NCI-H2029 (cell line): Measurements from ENCODE around the gene SKOR1.

Experiments used
- DNase-seq: peaks from one replicate; lab custom pipeline; 2025; lab: John Stamatoyannopoulos, UW

Gene SKOR1, protein sequence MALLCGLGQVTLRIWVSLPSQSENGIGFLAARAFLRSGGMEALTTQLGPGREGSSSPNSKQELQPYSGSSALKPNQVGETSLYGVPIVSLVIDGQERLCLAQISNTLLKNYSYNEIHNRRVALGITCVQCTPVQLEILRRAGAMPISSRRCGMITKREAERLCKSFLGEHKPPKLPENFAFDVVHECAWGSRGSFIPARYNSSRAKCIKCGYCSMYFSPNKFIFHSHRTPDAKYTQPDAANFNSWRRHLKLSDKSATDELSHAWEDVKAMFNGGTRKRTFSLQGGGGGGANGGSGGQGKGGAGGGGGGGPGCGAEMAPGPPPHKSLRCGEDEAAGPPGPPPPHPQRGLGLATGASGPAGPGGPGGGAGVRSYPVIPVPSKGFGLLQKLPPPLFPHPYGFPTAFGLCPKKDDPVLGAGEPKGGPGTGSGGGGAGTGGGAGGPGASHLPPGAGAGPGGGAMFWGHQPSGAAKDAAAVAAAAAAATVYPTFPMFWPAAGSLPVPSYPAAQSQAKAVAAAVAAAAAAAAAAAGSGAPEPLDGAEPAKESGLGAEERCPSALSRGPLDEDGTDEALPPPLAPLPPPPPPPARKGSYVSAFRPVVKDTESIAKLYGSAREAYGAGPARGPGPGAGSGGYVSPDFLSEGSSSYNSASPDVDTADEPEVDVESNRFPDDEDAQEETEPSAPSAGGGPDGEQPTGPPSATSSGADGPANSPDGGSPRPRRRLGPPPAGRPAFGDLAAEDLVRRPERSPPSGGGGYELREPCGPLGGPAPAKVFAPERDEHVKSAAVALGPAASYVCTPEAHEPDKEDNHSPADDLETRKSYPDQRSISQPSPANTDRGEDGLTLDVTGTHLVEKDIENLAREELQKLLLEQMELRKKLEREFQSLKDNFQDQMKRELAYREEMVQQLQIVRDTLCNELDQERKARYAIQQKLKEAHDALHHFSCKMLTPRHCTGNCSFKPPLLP

DNA sequence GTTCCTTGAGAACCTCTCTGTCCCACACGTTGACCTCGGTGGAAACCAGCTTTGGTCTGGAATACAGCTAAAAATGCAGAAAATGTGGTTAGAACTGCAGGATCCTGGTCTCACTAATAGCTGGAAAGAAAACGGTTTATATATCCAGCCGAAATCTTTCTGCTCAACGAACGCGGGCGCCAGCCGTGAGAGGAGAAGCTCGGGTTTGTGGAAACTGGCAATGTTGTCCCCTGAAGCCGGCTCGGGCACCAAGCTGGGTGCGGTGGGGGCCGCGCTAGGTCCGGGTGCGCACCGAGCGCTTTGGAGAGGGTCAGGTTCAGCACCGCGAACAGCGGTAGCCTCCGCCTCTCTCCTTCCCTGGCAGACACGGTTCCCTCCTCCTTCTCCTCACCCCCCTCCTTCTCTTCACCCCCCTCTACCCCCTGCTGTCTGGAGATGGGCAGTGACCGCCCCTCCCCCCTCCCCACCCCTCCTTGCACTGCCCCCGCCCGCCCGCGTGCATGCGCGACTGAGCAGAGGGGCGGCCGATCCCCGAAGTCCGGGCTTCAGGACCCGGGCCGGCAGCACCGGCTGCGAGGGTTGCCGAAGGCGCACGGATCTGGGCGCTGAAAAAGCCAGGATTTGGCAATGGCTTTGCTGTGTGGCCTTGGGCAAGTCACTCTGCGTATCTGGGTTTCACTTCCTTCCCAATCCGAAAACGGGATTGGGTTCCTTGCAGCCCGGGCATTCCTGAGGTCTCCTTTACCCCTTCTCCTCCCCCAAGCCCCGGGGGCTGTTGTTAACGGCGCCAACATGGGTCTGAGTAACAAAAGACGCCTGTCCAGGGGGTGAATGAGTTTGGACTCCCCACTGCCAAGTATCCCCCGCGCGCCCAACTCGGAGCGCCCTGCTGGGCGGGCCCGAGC, at the start of gene SKOR1:
TSS of gene SKOR1 (plus strand) at position 534 of the 905 bp plus-strand sequence. CDS start at position 628, 94 bp downstream.
- DNase-seq: no peak

DNA sequence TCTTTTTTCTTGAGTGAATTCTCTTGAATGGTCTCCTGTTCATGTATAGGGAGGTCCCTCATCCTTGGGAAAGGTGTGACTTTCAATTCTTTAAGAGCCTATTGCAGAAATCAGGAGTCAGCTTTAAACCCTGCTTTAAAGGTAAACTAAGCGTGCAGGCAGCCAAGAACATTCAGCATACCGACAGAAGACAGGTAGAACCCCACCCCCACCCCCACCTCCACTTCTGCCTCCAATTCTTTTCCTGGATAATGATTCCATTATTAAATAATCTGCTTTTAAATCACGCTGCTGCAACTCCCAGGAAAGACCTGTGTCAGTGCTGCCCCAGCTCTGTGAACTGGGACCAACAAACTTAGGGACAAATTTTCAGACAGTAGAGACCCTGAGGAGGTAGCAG, 49.3 kb upstream of the SKOR1 start:
- DNase-seq: no peak

DNA sequence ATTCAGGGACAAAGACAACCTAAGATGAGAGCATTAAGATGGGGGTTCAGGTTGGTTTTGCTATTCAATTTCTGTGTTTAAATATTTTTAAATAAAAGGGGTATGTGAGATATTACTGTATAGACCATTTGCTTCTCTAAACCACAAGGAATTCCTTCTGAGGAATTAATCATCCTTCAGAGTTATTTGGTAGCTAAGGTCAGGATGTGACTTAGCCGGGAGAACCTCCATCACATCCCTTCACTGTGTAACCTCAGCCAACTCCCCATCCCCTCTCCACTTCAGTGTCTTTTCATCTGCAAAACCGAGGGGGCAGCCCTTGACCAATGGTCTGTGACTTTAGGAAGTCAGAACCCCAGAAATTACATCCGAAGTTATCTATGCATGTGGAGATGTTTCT, 48.7 kb upstream of the SKOR1 start:
- no peak for DNase-seq

DNA sequence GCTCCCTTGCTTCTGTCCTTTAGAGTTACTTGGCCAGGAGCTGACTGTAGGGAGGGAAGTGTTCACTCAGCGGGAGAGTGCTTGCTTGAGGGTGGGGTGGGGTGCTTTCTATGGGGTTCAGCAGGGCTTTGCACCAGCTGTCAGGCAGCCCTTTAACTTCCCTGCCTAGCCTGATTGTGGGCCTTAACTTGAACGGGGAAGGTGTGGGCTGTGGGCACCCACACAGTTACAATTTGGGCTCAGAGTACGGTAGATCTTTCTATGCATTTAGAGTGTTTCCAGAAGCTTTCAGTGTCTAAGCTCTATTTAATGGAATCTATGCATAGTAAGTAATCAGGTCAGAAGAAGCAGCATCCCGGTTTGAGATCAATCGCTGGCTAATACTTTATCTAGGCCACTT, 48.2 kb upstream of the SKOR1 start:
- no peak for DNase-seq

DNA sequence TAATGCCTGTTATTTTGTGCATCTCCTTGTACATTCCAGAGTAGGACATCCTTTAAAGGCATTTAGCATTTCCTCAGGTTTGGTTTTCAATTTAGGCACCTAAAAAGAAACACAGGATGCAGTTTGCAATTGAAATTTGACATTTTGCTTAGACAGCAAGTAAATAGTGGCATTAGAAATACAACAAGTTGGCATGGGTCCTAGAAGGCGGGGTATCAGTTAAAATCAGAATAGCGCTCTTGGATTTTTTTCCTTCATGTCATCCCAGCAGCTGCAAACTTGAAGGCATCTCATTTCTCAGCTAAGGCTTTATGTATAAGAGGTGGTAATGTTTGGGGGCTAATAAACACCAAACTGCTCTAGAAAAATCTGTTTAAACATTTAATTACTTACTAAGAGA, 47.5 kb upstream of the SKOR1 start:
- DNase-seq: no peak

DNA sequence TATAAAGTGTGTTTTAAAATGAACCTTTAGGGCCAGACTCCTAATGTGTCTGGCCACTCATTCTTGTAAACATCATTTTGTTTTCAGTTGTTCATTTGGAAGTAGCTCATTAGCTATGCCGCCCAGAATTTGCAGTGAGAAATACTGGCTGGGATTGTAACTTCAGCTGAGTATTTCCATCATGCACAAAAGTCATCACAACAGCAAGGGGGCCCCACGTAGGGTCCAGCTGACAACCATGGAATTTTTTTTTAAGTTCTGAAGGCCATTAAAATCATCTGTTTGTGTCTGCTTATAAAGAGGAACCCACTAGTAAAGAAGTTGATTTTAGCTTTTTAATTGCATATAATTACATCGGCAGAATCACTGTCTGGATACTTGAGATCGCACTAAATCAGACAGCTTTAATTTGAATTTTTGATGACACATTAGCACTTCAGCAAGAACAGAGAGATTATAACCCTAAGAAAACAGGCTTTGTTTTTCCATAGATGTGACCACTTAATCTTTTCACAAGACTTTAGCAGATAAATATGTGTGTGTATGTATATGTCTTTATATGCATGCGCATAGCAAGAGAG, 46.3 kb upstream of the SKOR1 start:
- DNase-seq: no peak

DNA sequence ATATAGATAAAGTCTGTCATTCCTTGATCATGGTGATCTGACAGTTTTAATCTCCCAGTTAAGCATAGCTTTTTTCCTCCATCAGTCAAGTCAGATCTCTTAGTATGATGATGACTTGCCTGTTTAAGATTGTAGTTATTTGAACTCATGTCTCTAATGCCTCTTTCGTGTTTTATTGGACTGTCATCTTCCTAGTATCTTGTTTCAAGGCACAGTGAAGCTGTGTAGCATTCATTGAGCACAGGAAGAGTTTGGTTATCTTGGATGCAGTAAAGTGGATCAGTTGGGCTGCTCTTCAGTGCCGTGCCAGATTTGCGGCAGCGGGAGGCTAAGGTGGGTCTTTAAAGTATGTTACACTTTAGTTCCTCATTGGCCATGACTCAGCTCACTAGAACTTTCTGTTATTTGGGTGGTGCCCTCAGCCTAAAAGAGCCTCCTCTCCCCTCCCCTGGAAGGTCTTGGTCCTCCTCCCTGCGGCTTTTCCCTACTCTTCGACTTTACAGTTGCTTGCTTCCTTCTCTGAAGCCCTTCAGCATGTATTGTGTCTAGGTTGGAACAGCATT, 45.7 kb upstream of the SKOR1 start:
- DNase-seq: no peak

DNA sequence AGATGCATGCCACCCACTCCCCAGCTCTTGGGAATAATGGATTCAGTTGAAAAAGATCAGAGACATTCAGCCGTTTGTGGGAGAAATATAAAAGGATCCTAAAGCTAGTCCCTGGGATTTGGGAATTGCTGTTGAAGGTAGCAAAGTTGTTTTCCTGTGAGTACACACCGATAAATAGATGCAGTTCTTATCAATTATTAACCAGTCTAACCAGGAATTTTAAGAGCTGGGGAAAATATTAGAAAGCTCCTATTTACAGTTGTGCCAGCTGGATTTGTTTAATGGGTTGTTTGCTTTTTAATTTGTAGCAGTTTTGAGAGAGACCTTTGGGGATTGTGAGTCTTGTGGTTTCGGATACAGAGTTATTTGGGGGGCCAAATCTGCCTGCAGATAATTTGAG, 44.2 kb upstream of the SKOR1 start:
- no peak for DNase-seq

DNA sequence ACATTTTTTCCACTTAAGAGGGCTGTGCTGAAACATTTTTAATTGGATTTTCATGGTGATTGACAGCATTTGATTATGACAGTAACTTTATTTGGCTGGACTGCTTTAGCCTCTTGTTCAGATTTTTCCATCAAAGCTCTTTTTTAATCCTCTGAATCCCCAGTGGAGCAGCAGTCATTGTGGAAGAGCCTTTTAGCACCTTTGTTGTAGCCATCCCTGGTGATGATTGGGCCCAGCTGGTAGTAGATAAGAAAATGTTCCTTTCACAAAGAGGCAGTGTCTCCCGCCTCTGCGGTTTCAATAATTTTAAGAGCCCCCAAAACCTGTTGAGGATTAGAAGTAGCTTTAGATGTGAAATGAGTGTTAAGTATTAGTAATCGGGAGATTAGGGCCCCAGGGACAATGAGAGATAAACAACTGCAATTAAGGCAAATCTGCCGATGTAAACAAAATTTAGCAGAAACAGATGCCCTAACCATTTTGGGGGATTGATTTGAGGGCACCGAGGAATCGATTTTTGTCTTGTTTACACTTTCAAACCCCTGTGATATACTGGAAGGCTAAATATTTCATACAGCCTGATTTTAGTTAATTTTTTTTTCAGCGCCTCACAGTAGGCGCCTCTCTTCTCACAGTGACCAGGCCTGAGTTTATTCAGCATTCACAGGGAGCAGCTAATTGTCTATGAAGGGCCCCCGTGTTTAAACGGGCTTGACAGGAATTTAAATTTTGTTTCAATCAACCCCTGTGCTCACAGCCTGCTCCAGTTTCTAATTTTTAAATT, 43.2 kb upstream of the SKOR1 start:
- no peak for DNase-seq

DNA sequence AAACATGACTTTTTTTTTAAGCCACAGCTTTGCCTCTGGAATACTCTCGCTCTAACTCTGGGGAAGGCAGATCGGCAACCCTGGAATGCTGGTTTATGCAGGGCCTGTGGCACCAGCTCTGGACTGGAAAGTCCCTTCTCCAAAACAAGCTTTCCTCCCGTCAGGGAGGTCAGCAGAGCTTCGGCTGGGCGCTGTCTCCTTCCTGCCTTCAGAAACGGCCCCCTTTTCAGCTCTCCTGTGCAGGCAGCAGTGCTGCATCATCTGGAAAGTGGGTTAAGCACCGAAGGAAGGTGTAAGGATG, 42.7 kb upstream of the SKOR1 start:
- DNase-seq: no peak

DNA sequence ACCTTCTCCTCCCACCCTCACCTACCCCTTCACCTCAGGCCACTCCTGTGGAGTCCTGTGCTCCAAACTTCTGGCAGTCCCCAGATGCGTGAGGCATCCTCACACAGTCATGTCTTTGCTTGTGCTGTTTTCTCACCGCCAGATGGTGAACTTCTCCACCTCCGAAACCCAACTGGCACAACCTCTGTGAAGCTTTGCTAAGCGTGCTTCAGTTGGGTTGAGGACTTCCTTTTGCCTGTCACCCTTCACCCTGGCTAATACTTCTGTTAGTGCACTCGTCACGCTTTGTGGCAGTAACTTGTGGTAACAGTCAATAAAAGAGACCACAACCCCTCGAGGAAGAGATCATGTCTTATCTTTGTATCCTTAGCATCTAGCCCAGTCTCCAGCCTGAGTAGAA, 42.0 kb upstream of the SKOR1 start:
- no peak for DNase-seq

DNA sequence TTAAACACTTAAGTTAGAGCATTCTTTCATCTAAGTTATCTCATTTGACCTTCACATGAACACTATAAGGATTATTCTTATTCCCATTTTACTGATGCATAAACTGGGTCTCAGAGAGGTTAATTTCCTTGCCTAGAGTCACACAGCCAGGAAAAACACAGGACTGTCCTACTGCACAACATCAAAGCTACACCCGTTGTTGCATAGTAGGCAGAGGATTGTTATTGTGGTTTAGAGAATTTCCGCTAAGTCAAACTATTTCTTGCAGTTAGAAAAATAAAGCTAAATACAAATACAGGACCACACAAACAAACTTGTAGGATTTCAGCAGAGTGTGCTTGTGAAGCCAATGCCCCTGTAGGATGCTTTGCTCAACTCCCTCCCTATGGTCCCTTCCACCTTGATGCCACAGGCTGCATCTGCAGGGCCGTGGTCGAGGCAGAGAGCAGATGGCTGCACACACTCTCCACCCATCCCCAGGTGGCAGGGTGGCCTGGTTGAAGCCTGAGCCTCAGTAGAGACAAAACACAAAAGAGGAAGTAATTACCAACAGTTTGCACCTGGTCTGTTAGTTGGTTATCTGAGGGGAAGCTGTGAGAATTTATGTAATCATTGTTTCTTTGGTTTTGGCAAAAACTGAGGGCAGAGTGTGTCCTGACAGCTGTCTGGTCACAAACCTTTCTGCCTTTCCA, 41.1 kb upstream of the SKOR1 start:
- DNase-seq: no peak

DNA sequence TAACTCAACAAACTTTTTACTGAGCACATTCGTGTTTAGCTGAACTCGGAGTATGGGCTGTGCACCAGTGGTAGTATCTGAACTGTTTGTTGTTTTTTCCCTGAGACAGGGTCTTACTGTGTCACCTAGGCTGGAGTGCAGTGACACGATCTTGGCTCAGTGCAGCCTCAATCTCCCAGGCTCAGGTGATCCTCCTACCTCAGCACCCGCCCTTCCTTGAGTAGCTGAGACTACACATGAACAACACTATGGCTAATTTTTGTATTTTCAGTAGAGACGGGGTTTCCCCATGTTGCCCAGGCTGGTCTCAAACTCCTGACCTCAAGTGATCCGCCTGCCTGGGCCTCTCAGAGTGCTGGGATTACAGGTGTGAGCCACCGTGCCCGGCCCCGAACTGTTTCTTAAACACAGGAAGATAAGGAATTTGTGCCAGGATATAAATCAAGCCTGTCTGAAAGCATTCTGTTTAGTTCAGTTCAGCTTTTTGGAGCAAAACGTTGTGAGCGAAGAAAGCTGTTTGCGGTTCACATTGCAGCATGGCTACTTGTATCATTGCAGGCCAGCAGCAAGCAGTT, 40.4 kb upstream of the SKOR1 start:
- no peak for DNase-seq

DNA sequence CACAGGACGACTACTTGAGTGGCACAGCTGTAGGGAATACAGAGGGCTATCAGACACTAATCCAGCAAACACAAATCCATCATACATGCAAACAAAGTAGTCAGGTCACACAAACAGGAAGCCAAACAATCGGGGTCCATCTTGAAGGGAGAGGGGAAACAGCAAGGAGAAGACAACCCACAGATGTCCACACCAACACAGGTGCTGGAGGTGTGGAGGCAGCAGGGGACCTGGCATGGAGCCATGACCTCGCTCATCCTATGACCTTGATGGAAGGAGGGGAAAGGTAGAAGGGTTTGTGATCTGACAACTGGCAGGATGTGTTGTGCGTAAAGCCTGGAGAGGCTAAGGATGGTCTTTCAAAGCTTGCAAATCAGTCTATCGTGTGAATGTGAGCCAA, 39.9 kb upstream of the SKOR1 start:
- DNase-seq: no peak

DNA sequence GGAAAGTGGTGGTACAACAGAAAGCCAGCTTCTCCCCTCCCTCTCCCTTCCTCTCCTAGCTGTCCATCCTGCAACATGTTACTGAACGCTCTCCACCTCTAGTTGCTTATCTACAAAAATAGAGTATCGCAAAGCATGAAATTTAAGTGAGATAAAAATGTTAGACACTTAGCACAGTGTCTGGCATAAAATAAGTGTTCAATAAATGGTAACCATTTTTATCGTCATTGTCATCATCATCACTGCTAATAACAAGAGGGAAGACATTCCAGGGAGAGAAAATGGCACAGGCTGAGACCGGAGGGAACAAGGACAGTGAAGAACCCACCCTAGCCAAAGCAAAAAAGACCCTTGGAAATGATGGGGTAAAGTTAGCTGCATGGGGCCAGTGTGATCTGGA, 38.7 kb upstream of the SKOR1 start:
- DNase-seq: no peak

DNA sequence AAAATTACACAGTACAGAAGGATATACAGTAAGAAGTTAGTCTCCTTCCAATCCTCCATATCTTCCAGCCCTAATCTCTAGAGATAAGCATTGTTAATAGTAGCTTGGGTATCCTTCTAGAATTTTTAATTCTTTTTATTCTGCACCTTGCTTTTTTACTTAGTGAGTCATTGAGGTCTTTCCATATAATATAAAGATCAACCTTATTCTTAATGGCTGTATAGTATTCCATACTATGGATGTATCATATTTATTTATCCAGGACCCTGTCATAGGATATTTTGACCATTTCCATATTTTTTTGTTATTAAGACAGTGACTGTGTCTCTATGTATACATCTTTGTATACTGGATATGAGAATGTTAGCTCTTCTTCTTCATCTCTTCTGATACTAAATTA, 36.3 kb upstream of the SKOR1 start:
- DNase-seq: no peak

DNA sequence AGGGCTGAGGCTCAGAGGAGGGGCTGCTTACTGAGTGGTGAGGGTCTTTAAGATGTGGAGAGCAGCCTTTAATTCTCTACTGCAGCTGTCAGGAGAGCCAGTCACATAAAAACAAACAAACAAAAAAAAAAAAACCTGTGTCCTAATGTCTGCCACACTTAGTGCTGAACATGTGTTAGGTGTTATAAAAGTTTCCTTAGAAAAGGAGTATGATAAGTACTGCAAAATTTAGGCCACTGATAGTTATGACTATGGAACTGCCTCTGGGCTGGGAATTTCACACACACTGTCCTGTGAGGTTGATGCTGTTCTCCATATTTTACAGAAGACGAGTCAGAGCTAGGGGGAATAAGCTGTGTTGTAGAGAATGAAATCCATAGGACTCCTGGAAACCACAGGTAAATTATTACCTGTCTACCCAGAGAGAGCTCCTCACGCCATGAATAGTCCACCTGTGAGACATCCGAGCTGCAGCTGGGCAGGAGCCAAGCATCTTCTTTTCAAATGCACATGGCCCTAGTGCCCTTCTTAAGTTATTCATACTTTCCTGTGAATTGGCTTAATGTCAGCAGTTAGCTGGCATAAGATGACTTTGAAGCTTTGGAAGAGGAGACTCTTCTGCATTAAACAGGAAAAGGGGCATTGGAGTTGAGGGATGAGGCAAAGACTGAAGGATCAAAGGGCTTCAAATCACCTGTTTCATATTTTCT, 34.5 kb upstream of the SKOR1 start:
- no peak for DNase-seq

DNA sequence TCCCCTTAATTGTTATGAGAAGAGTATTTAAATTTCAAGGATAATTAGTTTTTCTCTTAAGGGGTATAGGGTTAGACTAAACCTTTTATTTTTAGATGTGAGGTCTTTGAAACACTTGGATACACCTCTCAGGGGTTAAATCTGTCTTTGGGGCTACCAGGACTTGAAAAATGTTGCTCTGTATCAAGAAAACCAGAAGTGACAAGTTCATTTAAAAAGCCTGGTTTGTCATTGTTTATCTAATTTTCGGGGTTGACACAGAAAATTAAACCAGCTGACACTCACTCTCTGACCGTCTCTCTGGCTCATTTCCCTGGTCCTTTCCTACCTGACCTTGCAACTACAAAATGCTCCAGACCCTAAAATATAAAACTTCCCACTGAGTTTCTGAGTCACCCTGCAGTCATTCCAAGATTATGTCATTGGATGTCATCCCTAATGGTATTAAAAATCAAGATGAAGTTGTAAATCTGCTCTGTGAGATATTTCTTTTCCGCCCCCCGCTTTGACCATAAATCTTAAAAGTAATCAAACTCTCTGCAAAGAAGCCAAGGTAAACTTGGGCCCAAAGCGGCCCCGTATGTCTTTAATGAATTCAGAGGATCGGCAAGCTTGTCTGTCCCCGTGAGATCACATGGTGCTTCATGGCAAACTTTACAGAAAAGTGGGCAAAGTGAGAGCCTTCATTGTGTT, 32.9 kb upstream of the SKOR1 start:
- no peak for DNase-seq
